GM21447 (cell line): ENCODE results near the gene LRTM1.

ENCODE experiments used
- ATAC-seq: cut with Tn5 transposase; IDR thresholded peaks from one replicate; pipeline ENCODE4 v1.9.1; 2021; ENCODE audit not compliant: unreplicated experiment

The LRTM1 gene

GRCh38 chr3:54897028-54897711 is 30.7 kb downstream of the LRTM1 start:
- no peak for ATAC-seq

GRCh38 chr3:54895613-54896012 is 32.2 kb downstream of the LRTM1 start:
- ATAC-seq = no peak

- ATAC-seq = no peak
Measured at GRCh38 chr3:54892168-54892567, 35.7 kb downstream of the LRTM1 start.

GRCh38 chr3:54891540-54891897 is 36.3 kb downstream of the LRTM1 start:
- ATAC-seq = no peak

- no peak for ATAC-seq
Measured at GRCh38 chr3:54889731-54890130, 38.1 kb downstream of the LRTM1 start.

- no peak for ATAC-seq
Measured at GRCh38 chr3:54888873-54889272, 39.0 kb downstream of the LRTM1 start.

- ATAC-seq = no peak
Measured at GRCh38 chr3:54888162-54888561, 39.7 kb downstream of the LRTM1 start.

- ATAC-seq = no peak
Measured at GRCh38 chr3:54882129-54882833, 45.6 kb downstream of the LRTM1 start.

GRCh38 chr3:54878145-54878544 is 49.7 kb downstream of the LRTM1 start:
- ATAC-seq = no peak

GRCh38 chr3:54877730-54878129 is 50.1 kb downstream of the LRTM1 start:
- no peak for ATAC-seq

- ATAC-seq = no peak
Measured at GRCh38 chr3:54876694-54877093, 51.2 kb downstream of the LRTM1 start.

GRCh38 chr3:54875596-54876268 is 52.1 kb downstream of the LRTM1 start:
- no peak for ATAC-seq

GRCh38 chr3:54874816-54875556 is 52.9 kb downstream of the LRTM1 start:
- no peak for ATAC-seq

- no peak for ATAC-seq
Measured at GRCh38 chr3:54873059-54874010, 54.5 kb downstream of the LRTM1 start.

- no peak for ATAC-seq
Measured at GRCh38 chr3:54871867-54872266, 56.0 kb downstream of the LRTM1 start.

GRCh38 chr3:54870423-54870822 is 57.4 kb downstream of the LRTM1 start:
- no peak for ATAC-seq
